ENCODE data around the gene ZNF154.

DNA sequence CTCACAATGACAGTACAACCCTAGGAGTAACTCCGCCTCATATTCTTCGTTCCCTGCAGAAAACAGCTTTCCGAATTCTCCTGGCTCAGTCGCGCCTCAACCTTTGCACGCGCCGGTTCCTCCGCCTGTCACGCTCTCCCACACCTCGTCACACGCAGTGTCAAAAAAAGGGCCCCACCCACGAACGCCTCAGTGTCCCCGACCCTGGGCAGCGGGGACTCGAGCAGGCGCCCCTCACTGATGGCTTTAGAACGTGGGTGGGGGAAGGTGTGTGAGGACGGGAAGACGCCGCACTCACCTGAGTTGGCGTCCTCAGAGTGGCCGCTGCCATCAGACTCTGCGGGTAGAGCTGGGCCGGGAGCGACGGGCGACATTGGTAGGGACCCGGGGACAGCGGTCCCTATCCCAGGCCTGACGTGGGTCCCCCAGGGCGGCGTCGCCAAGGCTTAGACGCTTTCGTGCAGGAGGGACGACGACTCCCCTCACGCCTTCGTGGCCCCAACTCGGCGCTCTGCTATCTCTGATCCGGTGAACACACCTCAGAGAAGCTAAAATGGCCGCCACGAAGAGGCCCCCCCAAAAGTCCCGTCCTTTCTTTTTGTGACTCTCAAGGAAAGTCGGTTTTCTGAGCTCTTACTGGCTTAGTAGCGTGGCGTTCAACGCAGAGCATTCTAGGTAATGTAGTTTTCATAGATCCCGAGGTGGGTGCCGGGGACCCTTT is at the start of gene ZNF154:
- peak; percentile 73 for TF ChIP-seq BHLHE40 (IDR thresholded peaks at IDR 0.05; ENCODE audit: low read depth, low read length)
- TF ChIP-seq, protein P1, sequence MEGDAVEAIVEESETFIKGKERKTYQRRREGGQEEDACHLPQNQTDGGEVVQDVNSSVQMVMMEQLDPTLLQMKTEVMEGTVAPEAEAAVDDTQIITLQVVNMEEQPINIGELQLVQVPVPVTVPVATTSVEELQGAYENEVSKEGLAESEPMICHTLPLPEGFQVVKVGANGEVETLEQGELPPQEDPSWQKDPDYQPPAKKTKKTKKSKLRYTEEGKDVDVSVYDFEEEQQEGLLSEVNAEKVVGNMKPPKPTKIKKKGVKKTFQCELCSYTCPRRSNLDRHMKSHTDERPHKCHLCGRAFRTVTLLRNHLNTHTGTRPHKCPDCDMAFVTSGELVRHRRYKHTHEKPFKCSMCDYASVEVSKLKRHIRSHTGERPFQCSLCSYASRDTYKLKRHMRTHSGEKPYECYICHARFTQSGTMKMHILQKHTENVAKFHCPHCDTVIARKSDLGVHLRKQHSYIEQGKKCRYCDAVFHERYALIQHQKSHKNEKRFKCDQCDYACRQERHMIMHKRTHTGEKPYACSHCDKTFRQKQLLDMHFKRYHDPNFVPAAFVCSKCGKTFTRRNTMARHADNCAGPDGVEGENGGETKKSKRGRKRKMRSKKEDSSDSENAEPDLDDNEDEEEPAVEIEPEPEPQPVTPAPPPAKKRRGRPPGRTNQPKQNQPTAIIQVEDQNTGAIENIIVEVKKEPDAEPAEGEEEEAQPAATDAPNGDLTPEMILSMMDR (conservative IDR thresholded peaks at IDR 0.05; ENCODE audit: low read depth, low read length) = no peak
